ENCODE data around the gene FGF12.

- TF ChIP-seq CTCF (conservative IDR thresholded peaks at IDR 0.05; ENCODE audit: low read depth in 2 of 2) (no peak), EZH2 (IDR thresholded peaks at IDR 0.05; ENCODE audit: low read depth, unreplicated experiment) (no peak), POLR2AphosphoS5 (IDR thresholded peaks at IDR 0.05; ENCODE audit: low read depth) (no peak), CREB1 (CRISPR knock-in tag; IDR thresholded peaks at IDR 0.05; ENCODE audit: low read depth) (no peak), EZH2phosphoT487 (IDR thresholded peaks at IDR 0.05; ENCODE audit: unreplicated experiment) (no peak)
These were observed 344.5 kb downstream of the FGF12 start for GRCh38 chr3:192382861-192383260.
